GM21447 (cell line): ENCODE measurements around the gene ADCYAP1R1.

Experiments
- ATAC-seq: cut with Tn5 transposase; IDR thresholded peaks from one replicate; pipeline ENCODE4 v1.9.1; 2021; ENCODE audit not compliant: unreplicated experiment

ADCYAP1R1 gene

GRCh38 chr7:31051598-31052486 lies at the start of gene ADCYAP1R1:
Gene ADCYAP1R1 (plus strand): TSS chr7:31052308. CDS start chr7:31063265, 10,957 bp downstream.
- ATAC-seq = no peak

- no peak for ATAC-seq
Measured at GRCh38 chr7:31003097-31003496, 49.0 kb upstream of the ADCYAP1R1 start.

- ATAC-seq = no peak
Measured at GRCh38 chr7:31003721-31004120, 48.4 kb upstream of the ADCYAP1R1 start.

GRCh38 chr7:31004393-31004792 lies 47.7 kb upstream of the ADCYAP1R1 start:
- ATAC-seq = no peak

- no peak for ATAC-seq
Measured at GRCh38 chr7:31006857-31007256, 45.3 kb upstream of the ADCYAP1R1 start.

GRCh38 chr7:31007634-31008033 lies 44.5 kb upstream of the ADCYAP1R1 start:
- no peak for ATAC-seq

- no peak for ATAC-seq
Measured at GRCh38 chr7:31014826-31015225, 37.3 kb upstream of the ADCYAP1R1 start.

- no peak for ATAC-seq
Measured at GRCh38 chr7:31017032-31017675, 35.0 kb upstream of the ADCYAP1R1 start.

DNA sequence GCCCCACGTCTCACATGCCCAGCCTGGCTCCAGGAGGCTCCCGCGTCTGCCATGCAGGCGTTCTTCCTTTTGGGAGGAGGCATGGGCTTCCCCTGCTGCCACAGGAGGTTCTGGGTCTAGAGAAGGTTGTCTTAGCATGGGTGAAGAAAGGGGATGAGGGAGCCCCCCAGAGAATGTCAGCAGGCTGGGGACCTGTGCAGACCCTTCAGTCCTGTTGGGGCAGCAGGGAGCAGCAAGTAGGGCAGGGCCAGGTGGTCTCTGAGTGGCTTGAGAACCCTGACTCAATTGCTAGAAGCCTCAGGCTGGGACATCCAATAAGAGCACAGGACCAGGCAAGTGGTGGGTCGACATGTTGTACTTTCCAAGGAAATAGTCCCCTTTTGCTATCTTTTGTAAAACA lies 34.4 kb upstream of the ADCYAP1R1 start:
- no peak for ATAC-seq

GRCh38 chr7:31019509-31019908 lies 32.6 kb upstream of the ADCYAP1R1 start:
- no peak for ATAC-seq

- no peak for ATAC-seq
Measured at GRCh38 chr7:31020161-31020560, 31.9 kb upstream of the ADCYAP1R1 start.

- no peak for ATAC-seq
Measured at GRCh38 chr7:31020652-31021051, 31.5 kb upstream of the ADCYAP1R1 start.

- no peak for ATAC-seq
Measured at GRCh38 chr7:31022117-31022516, 30.0 kb upstream of the ADCYAP1R1 start.

GRCh38 chr7:31022726-31023125 lies 29.4 kb upstream of the ADCYAP1R1 start:
- no peak for ATAC-seq

- no peak for ATAC-seq
Measured at GRCh38 chr7:31023877-31024276, 28.2 kb upstream of the ADCYAP1R1 start.

DNA sequence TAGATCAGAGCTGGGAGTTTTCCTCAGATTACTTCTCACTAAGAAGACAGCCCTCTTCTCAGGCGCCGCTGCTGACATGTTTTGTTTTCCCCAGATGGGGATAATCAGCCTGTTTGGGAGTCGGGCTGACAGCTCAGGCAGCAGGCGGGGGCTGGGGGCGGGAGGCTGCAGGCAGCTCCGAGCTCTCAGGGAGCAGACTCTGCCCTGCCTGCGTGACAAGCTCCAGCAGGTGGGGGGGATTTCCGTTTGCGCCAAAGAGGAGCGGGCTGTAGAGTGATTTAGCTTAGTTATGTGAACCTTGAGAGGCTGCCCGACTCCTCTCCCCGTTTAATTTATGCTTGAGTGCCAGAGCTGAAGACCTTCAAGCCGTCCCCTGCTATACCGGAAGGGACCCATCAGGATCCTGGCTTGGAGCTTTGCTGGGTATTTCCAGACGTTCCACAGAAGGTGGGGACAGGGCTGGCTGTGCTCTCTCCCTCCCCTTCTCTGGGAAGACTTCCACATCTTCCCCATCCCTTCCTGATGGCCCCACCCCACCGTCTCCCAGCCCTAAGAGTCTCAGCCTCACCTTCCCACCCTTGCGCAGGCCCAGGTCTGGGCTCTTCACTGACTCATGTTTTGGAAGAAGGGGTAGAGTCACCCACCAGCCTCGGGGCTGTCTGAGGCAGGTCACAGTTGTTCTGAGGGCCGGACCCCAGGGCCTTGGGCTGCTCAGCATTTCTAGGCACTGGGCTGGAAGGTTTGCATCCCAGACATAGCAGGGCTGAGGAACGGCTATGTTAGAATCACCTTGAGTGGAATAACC lies 24.7 kb upstream of the ADCYAP1R1 start:
- no peak for ATAC-seq

- no peak for ATAC-seq
Measured at GRCh38 chr7:31028006-31028405, 24.1 kb upstream of the ADCYAP1R1 start.

- no peak for ATAC-seq
Measured at GRCh38 chr7:31028417-31028992, 23.6 kb upstream of the ADCYAP1R1 start.

DNA sequence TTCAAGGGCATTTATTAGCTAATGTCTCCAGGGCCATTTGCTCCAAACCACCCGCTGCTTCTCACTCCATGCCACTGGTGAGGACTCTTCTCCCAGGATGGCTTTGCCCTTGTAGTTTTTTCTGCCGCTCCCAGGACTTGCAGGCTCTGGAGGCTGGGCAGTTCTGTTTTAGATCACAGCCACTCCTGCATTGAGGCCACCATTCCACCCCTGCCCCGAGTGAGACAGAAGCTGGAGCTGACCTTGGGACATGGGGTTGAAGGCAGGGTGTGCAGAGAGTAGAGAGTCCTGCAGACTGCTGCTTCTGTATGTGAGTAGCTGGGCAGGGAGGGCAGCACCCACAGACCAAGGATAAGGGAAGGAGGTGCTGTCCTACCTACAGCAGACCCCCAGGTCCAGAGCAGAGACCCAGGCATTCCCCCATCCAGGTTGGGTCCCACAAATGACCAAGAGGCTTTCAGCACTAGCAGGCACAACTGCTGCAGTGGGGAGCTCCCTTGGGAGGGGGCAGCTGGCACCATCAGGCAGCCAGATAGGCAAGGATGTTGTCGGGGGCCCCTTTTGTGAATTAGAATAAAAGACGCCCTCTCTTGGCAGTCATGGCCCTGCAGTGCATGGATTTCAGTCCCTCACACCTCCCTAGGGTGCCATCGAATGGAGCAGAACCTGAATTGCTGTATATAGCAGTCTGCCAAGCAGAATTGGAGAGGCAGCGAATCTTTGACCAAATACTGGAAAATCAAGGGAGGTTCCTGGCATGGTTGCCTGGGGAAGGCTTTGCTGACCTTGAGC lies 22.7 kb upstream of the ADCYAP1R1 start:
- no peak for ATAC-seq

GRCh38 chr7:31033674-31034300 lies 18.3 kb upstream of the ADCYAP1R1 start:
- no peak for ATAC-seq
